D721Med (cell line): ENCODE results near the gene GPR183.

Source experiments
- DNase-seq: peaks from one replicate; pipeline ENCODE4 v3.0.0; 2011; ENCODE audit warnings: low spot score; ENCODE audit not compliant: insufficient read length
- FAIRE-seq: peaks from 2 replicates; lab custom pipeline; 2011; peaks lifted over from hg19 to GRCh38; lab: Jason Lieb, UNC
- CTCF ChIP-seq: IDR thresholded peaks from 2 replicates; pipeline ENCODE4 v1.5.1; 2012; ENCODE audit warnings: mild to moderate bottlenecking, control low read depth; ENCODE audit not compliant: insufficient read depth; ENCODE audit errors: missing control alignments

GPR183 gene

GRCh38 chr13:99280166-99280565, 27.0 kb downstream of the GPR183 start:
- TF ChIP-seq CTCF = no peak
- no peak for DNase-seq
- FAIRE-seq = no peak

DNA sequence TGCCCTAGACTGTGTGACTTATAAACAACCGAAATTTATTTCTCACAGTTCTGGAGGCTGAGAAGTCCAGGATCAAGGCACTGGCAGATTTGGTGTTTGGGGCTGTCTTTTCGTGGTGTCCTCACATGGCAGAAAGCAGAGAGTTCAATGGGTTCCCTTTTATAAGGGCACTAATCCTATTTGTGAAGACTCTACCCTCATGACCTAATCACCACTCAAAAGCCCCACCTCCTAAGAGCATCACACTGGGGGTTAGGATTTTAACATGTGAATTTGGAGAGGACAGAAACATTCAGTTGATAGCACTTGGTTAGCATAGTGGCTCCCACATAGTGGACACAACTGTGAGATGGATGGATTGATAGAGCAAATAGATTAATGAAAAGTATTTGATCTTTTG, 27.6 kb downstream of the GPR183 start:
- no peak for FAIRE-seq
- no peak for TF ChIP-seq CTCF
- no peak for DNase-seq

DNA sequence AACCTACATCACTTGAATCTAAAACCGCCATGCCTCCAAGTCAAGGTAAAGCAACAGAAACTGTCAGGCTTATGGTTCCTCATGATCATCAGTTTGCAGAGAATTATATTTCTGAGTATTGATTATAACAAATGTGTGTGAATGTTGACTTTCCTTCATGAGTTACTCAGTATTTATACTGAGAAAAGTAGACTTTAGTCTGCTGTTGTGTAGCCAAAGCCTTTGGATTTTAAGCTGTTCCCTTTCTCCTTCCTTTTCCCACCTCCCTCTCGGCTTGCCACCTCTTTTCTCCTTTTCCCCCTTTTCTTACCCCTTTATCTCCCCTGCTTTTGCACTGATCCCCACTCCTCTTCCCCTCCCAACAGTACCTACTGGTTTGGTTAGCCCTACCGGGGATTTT, 28.4 kb downstream of the GPR183 start:
- no peak for TF ChIP-seq CTCF
- DNase-seq (no peak), FAIRE-seq (no peak)

GRCh38 chr13:99278200-99278599, 29.0 kb downstream of the GPR183 start:
- FAIRE-seq = peak; percentile 32
- DNase-seq = no peak

DNA sequence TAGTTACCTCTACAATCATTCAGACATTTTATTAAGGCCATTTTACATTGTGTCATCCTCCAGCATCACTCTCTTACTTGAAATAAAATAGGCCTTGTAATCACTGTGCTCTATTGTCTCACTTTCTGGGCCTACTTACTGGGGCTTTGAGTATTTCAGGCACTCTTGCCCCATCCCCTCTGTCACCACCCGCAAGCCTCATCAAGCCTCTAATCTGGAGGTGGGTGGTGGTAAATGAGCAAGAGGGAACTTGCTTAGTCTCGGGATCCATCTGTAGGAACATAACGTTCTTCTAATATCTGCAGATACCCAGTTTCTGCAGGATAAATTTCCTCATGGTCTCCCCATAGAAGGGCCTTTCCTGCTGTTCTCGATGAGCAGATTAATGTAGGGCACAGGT, 29.6 kb downstream of the GPR183 start:
- no peak for FAIRE-seq
- TF ChIP-seq CTCF = no peak
- no peak for DNase-seq

More at GRCh38 chr13:99278200-99278599, 29.0 kb downstream of the GPR183 start:
- TF ChIP-seq CTCF = no peak

- DNase-seq (no peak), FAIRE-seq (no peak)
- TF ChIP-seq CTCF = no peak
These were observed 30.5 kb downstream of the GPR183 start for GRCh38 chr13:99276706-99277105.

DNA sequence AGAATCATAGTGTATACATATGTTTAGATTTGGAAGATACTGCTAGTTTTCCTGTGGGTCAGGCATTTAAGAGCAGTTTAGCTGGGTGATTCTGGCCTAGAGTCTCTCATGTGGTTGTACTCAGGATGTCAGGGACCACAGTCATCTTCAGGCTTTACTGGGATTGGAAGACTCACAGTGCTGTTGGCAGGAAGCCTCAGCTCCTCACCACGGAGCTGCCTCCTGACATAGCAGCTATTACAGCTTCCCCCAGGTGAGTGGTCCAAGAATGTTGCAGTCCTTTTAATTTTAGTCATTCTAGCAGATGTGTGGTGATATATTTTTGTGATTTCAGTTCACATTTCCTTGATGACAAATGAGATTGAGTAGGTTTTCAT, 32.1 kb downstream of the GPR183 start:
- TF ChIP-seq CTCF = no peak
- DNase-seq = no peak
- no peak for FAIRE-seq
